ENCODE measurements around the gene BTBD8.

BTBD8 gene

GRCh38 chr1:92191726-92192125, 111.6 kb downstream of the BTBD8 start:
- DNase-seq = no peak

- no peak for DNase-seq
These were observed 112.1 kb downstream of the BTBD8 start for GRCh38 chr1:92192246-92192645.

- DNase-seq = no peak
These were observed 114.4 kb downstream of the BTBD8 start for GRCh38 chr1:92194511-92194910.

GRCh38 chr1:92201973-92202372, 121.8 kb downstream of the BTBD8 start:
- no peak for DNase-seq

- no peak for DNase-seq
These were observed 123.0 kb downstream of the BTBD8 start for GRCh38 chr1:92203105-92203504.

- no peak for DNase-seq
These were observed 130.6 kb downstream of the BTBD8 start for GRCh38 chr1:92210701-92211100.

GRCh38 chr1:92211166-92211565, 131.0 kb downstream of the BTBD8 start:
- DNase-seq = no peak

GRCh38 chr1:92217721-92218120, 137.6 kb downstream of the BTBD8 start, which contains the start of gene C1orf146:
TSS of gene C1orf146 (plus strand) at chr1:92217915. CDS start at chr1:92231421, 13,506 bp downstream.
- DNase-seq = no peak

GRCh38 chr1:92218559-92218958, 138.4 kb downstream of the BTBD8 start:
- DNase-seq = no peak

- DNase-seq = no peak
These were observed 138.9 kb downstream of the BTBD8 start for GRCh38 chr1:92219028-92219427.

GRCh38 chr1:92228401-92228800, 148.3 kb downstream of the BTBD8 start:
- no peak for DNase-seq

GRCh38 chr1:92230736-92231135, 150.6 kb downstream of the BTBD8 start:
- DNase-seq = no peak
